HCT116 (cell line): ENCODE measurements around the gene CRIM1. TPM values are rescaled to one million over a fixed set of nuclear protein-coding genes. Genes with fewer than 3 reads are reported as not detected.

Source experiments
- ATAC-seq: fragments of 200-7000 bp; cut with Tn5 transposase; 2 replicates; pipeline ENCODE4 v1.9.1; 2020; ENCODE audit warnings: mild to moderate bottlenecking, moderate library complexity
- BruUV-seq: library from RNA; stranded (reverse); fragments of 400-500 nt; replicated peaks from 2 replicates; lab custom pipeline; 2021; lab: Mats Ljungman, UMichigan
- CTCF ChIA-PET: fragments of 300-600 bp; sonication (Branson Sonifier 250); formaldehyde crosslinking; loops from one replicate; lab custom pipeline; 2021; ENCODE audit warnings: antibody characterized with exemption; lab: Charles Lee
- POLR2A ChIA-PET: fragments of 300-600, 350-600 bp; sonication (Branson Sonifier 250); formaldehyde crosslinking; loops from one replicate; lab custom pipeline; 2021; ENCODE audit warnings: antibody characterized with exemption; lab: Charles Lee
- RAD21 ChIA-PET, 2 experiments: fragments of 300-600 bp; sonication (Branson Sonifier 250); formaldehyde crosslinking; loops; one replicate each; lab custom pipeline; 2023; ENCODE audit warnings: low total read pairs in 2 of 2; ENCODE audit not compliant: uncharacterized antibody in 2 of 2, unreplicated experiment in 2 of 2, low non-redundant PET in 1 of 2; lab: Charles Lee
- DNase-seq: peaks from one replicate; pipeline ENCODE4 v3.0.0-alpha.2; 2010; ENCODE audit warnings: low read depth, low spot score
- H2AFZ ChIP-seq: fragments of 200-600 bp; shearing (Covaris generic), sonication (generic); 2 replicates; pipeline ENCODE4 v1.6.1; 2017; ENCODE audit warnings: low read depth, mixed run types, mixed read lengths, antibody characterized with exemption, low read length; ENCODE audit not compliant: poor library complexity, severe bottlenecking
- H3K27ac ChIP-seq: 2 replicates; pipeline ENCODE4 v1.5.1; 2012; ENCODE audit warnings: low read depth, low read length
- H3K27me3 ChIP-seq: fragments of 200-600 bp; sonication (generic); 2 replicates; pipeline ENCODE4 v1.6.1; 2016; ENCODE audit warnings: mixed run types, low read length, mixed read lengths; ENCODE audit not compliant: insufficient read depth
- H3K36me3 ChIP-seq, 2 experiments: fragments of 200-500 bp in 1 of 2; fragments of 200-600 bp in 1 of 2; sonication (Bioruptor generic) in 1 of 2; sonication (generic) in 1 of 2; 2 replicates each; pipeline versions ENCODE4 v1.5.1 to v1.6.1; 2014 to 2016; ENCODE audit warnings: low read length in 2 of 2, inconsistent platforms in 1 of 2, mixed read lengths in 1 of 2, mixed run types in 1 of 2; ENCODE audit not compliant: insufficient read depth in 2 of 2, control insufficient read depth in 1 of 2
- H3K4me1 ChIP-seq, 2 experiments: fragments of 200-600 bp in 1 of 2; sonication (generic) in 1 of 2; 2 replicates each; pipeline versions ENCODE4 v1.5.1 to v1.6.1; 2012 to 2017; ENCODE audit warnings: low read length in 2 of 2, inconsistent platforms in 1 of 2, mild to moderate bottlenecking in 1 of 2, mixed read lengths in 1 of 2, mixed run types in 1 of 2, moderate library complexity in 1 of 2; ENCODE audit not compliant: insufficient read depth in 2 of 2, control insufficient read depth in 1 of 2
- H3K4me2 ChIP-seq: fragments of 200-600 bp; sonication (generic); 2 replicates; pipeline ENCODE4 v1.6.1; 2017; ENCODE audit warnings: mixed run types, low read length, mixed read lengths
- H3K4me3 ChIP-seq, 2 experiments: fragments of 200-600 bp in 1 of 2; sonication (generic) in 1 of 2; replicated peaks in 1 of 2; 2 replicates each; pipeline ENCODE4 v1.5.1; 2011 to 2016; ENCODE audit warnings: low read length in 2 of 2, control low read depth in 1 of 2, low read depth in 1 of 2, mild to moderate bottlenecking in 1 of 2, mixed read lengths in 1 of 2, mixed run types in 1 of 2
- H3K79me2 ChIP-seq: fragments of 200-600 bp; sonication (generic); 2 replicates; pipeline ENCODE4 v1.6.1; 2017; ENCODE audit warnings: mild to moderate bottlenecking, mixed run types, low read length, moderate library complexity, mixed read lengths; ENCODE audit not compliant: insufficient read depth
- H3K9ac ChIP-seq: fragments of 200-600 bp; sonication (generic); 2 replicates; pipeline ENCODE4 v1.6.1; 2016; ENCODE audit warnings: low read length, mixed read lengths
- H3K9me2 ChIP-seq: fragments of 200-600 bp; sonication (generic), shearing (Covaris generic); 2 replicates; pipeline ENCODE4 v1.6.1; 2017; ENCODE audit warnings: mixed run types, mild to moderate bottlenecking, moderate library complexity; ENCODE audit not compliant: insufficient read depth
- H3K9me3 ChIP-seq, 2 experiments: fragments of 200-500 bp in 1 of 2; fragments of 200-600 bp in 1 of 2; sonication (Bioruptor generic) in 1 of 2; sonication (generic) in 1 of 2; 2 replicates each; pipeline ENCODE4 v1.6.1; 2014 to 2017; ENCODE audit warnings: low read length in 2 of 2, mixed read lengths in 2 of 2, inconsistent platforms in 1 of 2, low read depth in 1 of 2, mild to moderate bottlenecking in 1 of 2, mixed run types in 1 of 2, moderate library complexity in 1 of 2; ENCODE audit not compliant: control insufficient read depth in 1 of 2, insufficient read depth in 1 of 2
- H4K20me1 ChIP-seq: fragments of 200-600 bp; sonication (generic), shearing (Covaris generic); 2 replicates; pipeline ENCODE4 v1.6.1; 2017; ENCODE audit warnings: mixed run types, mild to moderate bottlenecking, moderate library complexity; ENCODE audit not compliant: insufficient read depth
- ATF3 ChIP-seq: IDR thresholded peaks from 2 replicates; pipeline ENCODE4 v1.6.1; 2012
- CBX3 ChIP-seq: IDR thresholded peaks from 2 replicates; pipeline ENCODE4 v1.6.1; 2012; ENCODE audit warnings: low read depth
- CTCF ChIP-seq, 3 experiments: fragments of 200-600 bp in 1 of 3; sonication (generic) in 1 of 3; IDR thresholded peaks in 2 of 3; conservative IDR thresholded peaks in 1 of 3; 2 replicates each; pipeline ENCODE4 v1.5.1; 2012 to 2017; ENCODE audit warnings: low read depth in 2 of 3, low read length in 2 of 3, antibody characterized with exemption in 1 of 3, borderline replicate concordance in 1 of 3, control low read depth in 1 of 3, mild to moderate bottlenecking in 1 of 3, mixed read lengths in 1 of 3, mixed run types in 1 of 3, moderate library complexity in 1 of 3; ENCODE audit not compliant: insufficient read depth in 1 of 3
- ELF1 ChIP-seq: IDR thresholded peaks from 2 replicates; pipeline ENCODE4 v1.6.1; 2012; ENCODE audit warnings: low read depth, borderline replicate concordance
- JUND ChIP-seq: IDR thresholded peaks from 2 replicates; pipeline ENCODE4 v1.6.1; 2012
- POLR2AphosphoS5 ChIP-seq: IDR thresholded peaks from 2 replicates; pipeline ENCODE4 v1.6.1; 2011; ENCODE audit warnings: mild to moderate bottlenecking, low read depth, low read length, moderate library complexity
- SRF ChIP-seq: IDR thresholded peaks from 2 replicates; pipeline ENCODE4 v1.6.1; 2012; ENCODE audit warnings: low read depth
- YY1 ChIP-seq: IDR thresholded peaks from 2 replicates; pipeline ENCODE4 v1.6.1; 2011; ENCODE audit warnings: low read length, low read depth, moderate library complexity, mild to moderate bottlenecking; ENCODE audit not compliant: insufficient replicate concordance; ENCODE audit errors: extremely low read depth
- ZNF274 ChIP-seq: fragments of 200-500 bp; sonication (Bioruptor generic); IDR thresholded peaks from 2 replicates; pipeline ENCODE4 v1.6.1; 2014; ENCODE audit warnings: mild to moderate bottlenecking, low read depth, low read length, inconsistent platforms
- intact Hi-C: fragments of 100-400 bp; cut with micrococcal nuclease; formaldehyde crosslinking; loops from 2 replicates; pipeline ENCODE4 v1.10.0; 2022
- total RNA-seq: library from RNA; stranded (reverse); gene quantifications from one replicate; pipeline ENCODE4 v1.2.1, GENCODE V29; 2021; ENCODE audit not compliant: unreplicated experiment

The CRIM1 gene
- total RNA-seq, 1 experiment from 2014 or later, result 27.2 TPM

GRCh38 chr2:36455788-36456187 lies 100.2 kb downstream of the CRIM1 start:
- intact Hi-C loops, result loop anchor here (5.0 kb wide), 1 partner anchor 217 kb away; no protein-coding TSS in a partner anchor
- no peak for DNase-seq
- CTCF ChIA-PET, result interaction anchor here (1.0 kb wide), 1 partner anchor 103 kb away, joined by 3 read pairs; no protein-coding TSS in a partner anchor
- POLR2A ChIA-PET, result no interaction called here
- H3K9me2 ChIP-seq, result no peaks in the 10 kb centered on the region
- H3K79me2 ChIP-seq, result no peaks in the 10 kb centered on the region
- H3K9ac ChIP-seq, result no peak overlapping the region
- RAD21 ChIA-PET, result no interaction called here
- H3K9me3 ChIP-seq, result no peaks in the 10 kb centered on the region
- H3K27ac ChIP-seq, result no peak overlapping the region
- no peak for ATAC-seq
- H2AFZ ChIP-seq, result no peak overlapping the region
- H3K36me3 ChIP-seq, result no peaks in the 10 kb centered on the region
- BruUV-seq, result no TSS peak
- H3K27me3 ChIP-seq, result no peaks in the 10 kb centered on the region
- H3K4me1 ChIP-seq, result peaks cover 14 to 49% of the 10 kb centered on the region in 2 experiments
- no peak overlapping the region for H3K4me2 ChIP-seq
- H3K4me3 ChIP-seq, result no peak overlapping the region
- TF ChIP-seq ZNF274 (no peak), ELF1 (no peak), YY1 (no peak), JUND (no peak), ATF3 (no peak), POLR2AphosphoS5 (no peak), CTCF (IDR thresholded peaks at IDR 0.05 in 2 of 3, conservative IDR thresholded peaks at IDR 0.05 in 1 of 3; ENCODE audit: borderline replicate concordance in 1 of 3, insufficient read depth in 1 of 3, low read depth in 2 of 3, low read length in 2 of 3) (no peak), CBX3 (no peak), SRF (no peak)
- TF ChIP-seq, all 23 proteins: peak for 0
- no peaks in the 10 kb centered on the region for H4K20me1 ChIP-seq
